ENCODE results near the gene ZSCAN32.

Gene ZSCAN32

GRCh38 chr16:3356118-3356517, 44.7 kb downstream of the ZSCAN32 start:
- no peak overlapping the region for H3K27ac ChIP-seq
- TF ChIP-seq CTCF (conservative IDR thresholded peaks at IDR 0.05) = no peak

GRCh38 chr16:3355589-3355988, 45.2 kb downstream of the ZSCAN32 start, which contains the start of gene OR2C1:
OR2C1 (plus strand) TSS chr16:3355889; CDS start chr16:3355941, 52 bp downstream.
- H3K27ac ChIP-seq = no peak within 1 kb of the TSS
- TF ChIP-seq CTCF (conservative IDR thresholded peaks at IDR 0.05) = no peak

GRCh38 chr16:3349175-3349574, 51.6 kb downstream of the ZSCAN32 start:
- TF ChIP-seq CTCF (conservative IDR thresholded peaks at IDR 0.05) = no peak
- H3K27ac ChIP-seq = no peak overlapping the region

- H3K27ac ChIP-seq = no peak overlapping the region
- no peak for TF ChIP-seq CTCF (conservative IDR thresholded peaks at IDR 0.05)
Measured at GRCh38 chr16:3348547-3349167, 52.1 kb downstream of the ZSCAN32 start.

GRCh38 chr16:3347586-3347985, 53.2 kb downstream of the ZSCAN32 start:
- TF ChIP-seq CTCF (conservative IDR thresholded peaks at IDR 0.05) = no peak
- no peak overlapping the region for H3K27ac ChIP-seq

GRCh38 chr16:3346041-3346440, 54.8 kb downstream of the ZSCAN32 start:
- TF ChIP-seq CTCF (conservative IDR thresholded peaks at IDR 0.05) = no peak
- H3K27ac ChIP-seq = no peak overlapping the region

Data from VCaP (cell line).